A549 (cell line): ENCODE measurements around the gene FADS1. TPM values are rescaled to one million over a fixed set of nuclear protein-coding genes. Genes with fewer than 3 reads are reported as not detected.

Source experiments
- ATAC-seq, 2 experiments: fragments of 200-7000 bp in 1 of 2; fragments of >200 bp in 1 of 2; cut with Nextera tagmentation in 1 of 2; cut with Tn5 transposase in 1 of 2; 3 replicates each; pipeline versions ENCODE4 v1.8.0 to v1.9.1; 2018 to 2020; ENCODE audit warnings: mild to moderate bottlenecking in 1 of 2, moderate library complexity in 1 of 2
- CTCF ChIA-PET: fragments of 300-600 bp; sonication (Branson Sonifier 250); formaldehyde crosslinking; extraction: SDS; loops from one replicate; lab custom pipeline; 2021; ENCODE audit warnings: antibody characterized with exemption, inconsistent platforms; lab: Yijun Ruan, JAX
- POLR2A ChIA-PET: fragments of 350-600 bp; formaldehyde crosslinking; extraction: SDS; loops from one replicate; lab custom pipeline; 2021; ENCODE audit warnings: antibody characterized with exemption, inconsistent platforms; lab: Yijun Ruan, JAX
- DNase-seq, 2 experiments: peaks; one replicate each; pipeline versions ENCODE4 v3.0.0 to v3.0.0-alpha.2; 2011 to 2016; ENCODE audit warnings: low read depth in 1 of 2, low spot score in 1 of 2
- FAIRE-seq: peaks from 2 replicates; lab custom pipeline; 2011; peaks lifted over from hg19 to GRCh38; lab: Jason Lieb, UNC
- H3K27ac ChIP-seq, 2 experiments: fragments of >200 bp; sonication (Bioruptor Twin); formaldehyde crosslinking; 3 replicates each; pipeline ENCODE4 v1.5.1; 2016 to 2017
- H3K4me1 ChIP-seq: fragments of >200 bp; sonication (Bioruptor Twin); formaldehyde crosslinking; 3 replicates; pipeline ENCODE4 v1.6.1; 2016
- H3K4me2 ChIP-seq: fragments of >200 bp; sonication (Bioruptor Twin); formaldehyde crosslinking; 3 replicates; pipeline ENCODE4 v1.6.1; 2016
- H3K4me3 ChIP-seq: fragments of >200 bp; sonication (Bioruptor Twin); formaldehyde crosslinking; 3 replicates; pipeline ENCODE4 v1.5.1; 2016
- H3K9me3 ChIP-seq: fragments of >200 bp; sonication (Bioruptor Twin); formaldehyde crosslinking; 3 replicates; pipeline ENCODE4 v1.6.1; 2016
- CBX8 ChIP-seq: fragments of 200-600 bp; sonication (generic); IDR thresholded peaks from 2 replicates; pipeline ENCODE4 v1.6.1; 2016
- CEBPB ChIP-seq, 2 experiments: fragments of >200 bp in 1 of 2; sonication (Bioruptor Twin) in 1 of 2; formaldehyde crosslinking in 1 of 2; IDR thresholded peaks; 2 replicates each; pipeline ENCODE4 v1.6.1; 2012 to 2016
- FOSB ChIP-seq: fragments of 250-450 bp; sonication (Bioruptor Pico); IDR thresholded peaks from 2 replicates; pipeline ENCODE4 v1.5.0; 2020; ENCODE audit warnings: mild to moderate bottlenecking, moderate library complexity
- FOSL2 ChIP-seq, 2 experiments: fragments of 450-650 bp in 1 of 2; fragments of >200 bp in 1 of 2; sonication (Bioruptor Twin) in 1 of 2; formaldehyde crosslinking; IDR thresholded peaks; 2 replicates each; pipeline versions ENCODE4 v1.5.0 to v1.6.1; 2016 to 2020; ENCODE audit warnings: mild to moderate bottlenecking in 1 of 2, moderate library complexity in 1 of 2
- HEYL ChIP-seq: fragments of 250-450 bp; sonication (Bioruptor Pico); IDR thresholded peaks from 2 replicates; pipeline ENCODE4 v1.8.0; 2021; ENCODE audit warnings: mild to moderate bottlenecking, moderate library complexity
- HMGXB4 ChIP-seq: fragments of 250-450 bp; sonication (Bioruptor Pico); IDR thresholded peaks from 2 replicates; pipeline ENCODE4 v1.5.0; 2021; ENCODE audit warnings: mild to moderate bottlenecking, moderate library complexity, borderline replicate concordance
- JUN ChIP-seq, 2 experiments: fragments of >200 bp; sonication (Bioruptor Twin); formaldehyde crosslinking; IDR thresholded peaks; 2 replicates in 1 of 2; 3 replicates in 1 of 2; pipeline ENCODE4 v1.6.1; 2016 to 2017
- JUNB ChIP-seq: fragments of >200 bp; sonication (Bioruptor Twin); formaldehyde crosslinking; IDR thresholded peaks from 2 replicates; pipeline ENCODE4 v1.6.1; 2016
- KDM1A ChIP-seq: fragments of 200-600 bp; sonication (generic); IDR thresholded peaks from 2 replicates; pipeline ENCODE4 v1.6.1; 2016; ENCODE audit warnings: low read depth, mild to moderate bottlenecking
- KDM5A ChIP-seq: fragments of 200-600 bp; sonication (generic); IDR thresholded peaks from 2 replicates; pipeline ENCODE4 v1.6.1; 2016; ENCODE audit warnings: antibody characterized with exemption, mild to moderate bottlenecking
- NPAS2 ChIP-seq: fragments of 250-450 bp; sonication (Bioruptor Pico); IDR thresholded peaks from 2 replicates; pipeline ENCODE4 v1.8.0; 2022; ENCODE audit warnings: mild to moderate bottlenecking, moderate library complexity, borderline replicate concordance
- RARB ChIP-seq: fragments of 250-450 bp; sonication (Bioruptor Pico); IDR thresholded peaks from 2 replicates; pipeline ENCODE4 v1.8.0; 2021; ENCODE audit warnings: mild to moderate bottlenecking, moderate library complexity
- REST ChIP-seq: fragments of 200-600 bp; sonication (generic); IDR thresholded peaks from 2 replicates; pipeline ENCODE4 v1.6.1; 2016; ENCODE audit warnings: antibody characterized with exemption, mild to moderate bottlenecking, moderate library complexity
- RNF2 ChIP-seq: fragments of 200-600 bp; sonication (generic); IDR thresholded peaks from 2 replicates; pipeline ENCODE4 v1.6.1; 2016; ENCODE audit warnings: low read depth, mild to moderate bottlenecking, antibody characterized with exemption, moderate library complexity, borderline replicate concordance
- SREBF2 ChIP-seq: fragments of 450-650 bp; IDR thresholded peaks from 2 replicates; pipeline ENCODE4 v1.6.1; 2014; ENCODE audit warnings: mild to moderate bottlenecking, moderate library complexity
- USF2 ChIP-seq: fragments of 450-650 bp; IDR thresholded peaks from 2 replicates; pipeline ENCODE4 v1.6.1; 2014; ENCODE audit warnings: antibody characterized with exemption
- ZC3H11A ChIP-seq: fragments of 450-650 bp; IDR thresholded peaks from 2 replicates; pipeline ENCODE4 v1.6.1; 2014; ENCODE audit warnings: antibody characterized with exemption, mild to moderate bottlenecking
- ZSCAN20 ChIP-seq: fragments of 250-450 bp; sonication (Bioruptor Pico); IDR thresholded peaks from 2 replicates; pipeline ENCODE4 v1.8.0; 2022; ENCODE audit warnings: mild to moderate bottlenecking, moderate library complexity
- WGBS: methylation state at CpG from one replicate; pipeline ENCODE4 v1.1.6; 2017; ENCODE audit errors: missing lambda C conversion rate; 5-methylcytosine and 5-hydroxymethylcytosine counted together
- polyA plus RNA-seq, 4 experiments: library from polyadenylated mRNA; depleted of rRNA in 3 of 4; stranded (reverse); fragments of >200 nt; fragmentation: RNase III in 1 of 4; extraction: RNeasy Plus Mini Kit Qiagen cat#74134 plus additional on column Dnase treatment in 1 of 4; gene quantifications; 2 replicates in 3 of 4; 3 replicates in 1 of 4; pipeline ENCODE4 v1.2.3, GENCODE V29; 2011 to 2017
- TF ChIP-seq, protein P1 (sequence below): fragments of >200 bp; sonication (Bioruptor Twin); formaldehyde crosslinking; IDR thresholded peaks from 3 replicates; pipeline ENCODE4 v1.5.1; 2016
- TF ChIP-seq, protein P2 (sequence below): IDR thresholded peaks from 2 replicates; pipeline ENCODE4 v1.6.1; 2012; ENCODE audit warnings: low read depth, borderline replicate concordance

Gene FADS1
- polyA plus RNA-seq, 2 of the 4 experiments (the other 2 are of a cell fraction) = 163 to 205 TPM

DNA sequence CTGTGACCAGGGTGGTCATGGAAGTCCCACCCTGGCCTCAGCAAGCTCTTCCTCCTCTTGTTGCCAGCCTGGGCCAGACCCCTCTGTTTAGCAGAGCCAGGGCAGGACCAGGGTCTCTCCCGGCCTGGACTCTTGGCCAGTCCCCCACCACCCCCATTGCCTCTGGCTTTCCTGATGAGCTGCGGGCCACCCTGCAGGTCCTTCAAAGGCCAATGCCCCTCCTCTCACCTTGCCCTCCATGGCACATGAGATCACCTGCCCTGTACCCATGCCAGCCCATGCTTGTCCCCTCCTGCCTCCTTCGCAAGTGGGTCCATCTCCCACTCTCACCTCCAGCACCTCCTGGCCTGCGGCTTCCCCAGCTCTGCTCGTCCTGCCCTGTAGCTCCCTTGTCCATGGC, 21.7 kb upstream of the FADS1 start (continued):
- TF ChIP-seq KDM1A (no peak), HEYL (no peak), JUN (IDR thresholded peaks at IDR 0.05) (no peak)
- TF ChIP-seq, protein P1, sequence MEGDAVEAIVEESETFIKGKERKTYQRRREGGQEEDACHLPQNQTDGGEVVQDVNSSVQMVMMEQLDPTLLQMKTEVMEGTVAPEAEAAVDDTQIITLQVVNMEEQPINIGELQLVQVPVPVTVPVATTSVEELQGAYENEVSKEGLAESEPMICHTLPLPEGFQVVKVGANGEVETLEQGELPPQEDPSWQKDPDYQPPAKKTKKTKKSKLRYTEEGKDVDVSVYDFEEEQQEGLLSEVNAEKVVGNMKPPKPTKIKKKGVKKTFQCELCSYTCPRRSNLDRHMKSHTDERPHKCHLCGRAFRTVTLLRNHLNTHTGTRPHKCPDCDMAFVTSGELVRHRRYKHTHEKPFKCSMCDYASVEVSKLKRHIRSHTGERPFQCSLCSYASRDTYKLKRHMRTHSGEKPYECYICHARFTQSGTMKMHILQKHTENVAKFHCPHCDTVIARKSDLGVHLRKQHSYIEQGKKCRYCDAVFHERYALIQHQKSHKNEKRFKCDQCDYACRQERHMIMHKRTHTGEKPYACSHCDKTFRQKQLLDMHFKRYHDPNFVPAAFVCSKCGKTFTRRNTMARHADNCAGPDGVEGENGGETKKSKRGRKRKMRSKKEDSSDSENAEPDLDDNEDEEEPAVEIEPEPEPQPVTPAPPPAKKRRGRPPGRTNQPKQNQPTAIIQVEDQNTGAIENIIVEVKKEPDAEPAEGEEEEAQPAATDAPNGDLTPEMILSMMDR = no peak
- TF ChIP-seq, all 56 proteins: peak for 0

DNA sequence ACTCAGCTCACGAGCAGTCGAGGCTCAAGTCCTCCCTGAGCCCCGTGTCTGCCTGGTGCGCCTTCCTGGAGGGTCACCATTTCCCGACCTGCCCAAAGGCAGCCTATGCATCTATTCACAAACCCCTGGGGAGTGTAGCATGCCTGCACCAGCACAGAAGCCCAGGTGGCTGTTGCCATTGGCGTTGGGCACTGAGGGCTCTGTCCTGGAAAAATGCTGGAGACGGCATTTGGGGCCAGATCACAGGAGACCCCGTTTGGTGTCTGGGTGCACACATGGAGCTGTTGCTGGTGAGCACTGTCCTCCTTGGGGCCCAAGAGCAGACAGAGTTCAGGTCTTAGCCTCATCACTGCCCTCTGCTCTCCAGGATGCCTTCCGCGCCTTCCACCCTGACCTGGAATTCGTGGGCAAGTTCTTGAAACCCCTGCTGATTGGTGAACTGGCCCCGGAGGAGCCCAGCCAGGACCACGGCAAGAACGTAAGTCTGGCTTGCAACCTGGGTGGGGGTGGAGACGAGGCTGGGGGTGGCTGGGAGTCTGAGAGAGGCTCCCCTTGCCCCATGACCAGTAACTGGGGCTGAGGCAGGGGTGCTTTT, 20.7 kb upstream of the FADS1 start:
- no peak overlapping the region for H3K4me3 ChIP-seq
- whole genome bisulfite sequencing = 92% methylated on average over 15 of the region's 15 CpGs
- ATAC-seq (no peak), FAIRE-seq (no peak), DNase-seq (no peak)
- no peak overlapping the region for H3K4me2 ChIP-seq
- TF ChIP-seq ZSCAN20 (CRISPR knock-in tag) (no peak), CEBPB (IDR thresholded peaks at IDR 0.05) (no peak), RARB (CRISPR knock-in tag) (no peak), CBX8 (no peak), KDM5A (no peak), NPAS2 (CRISPR knock-in tag) (no peak), RNF2 (no peak), REST (no peak), JUNB (no peak), FOSL2 (IDR thresholded peaks at IDR 0.05) (no peak), FOSL2 (CRISPR knock-in tag; IDR thresholded peaks at IDR 0.05) (no peak), ZC3H11A (no peak), HMGXB4 (no peak), SREBF2 (no peak), FOSB (no peak), USF2 (no peak)
- TF ChIP-seq, protein P2, sequence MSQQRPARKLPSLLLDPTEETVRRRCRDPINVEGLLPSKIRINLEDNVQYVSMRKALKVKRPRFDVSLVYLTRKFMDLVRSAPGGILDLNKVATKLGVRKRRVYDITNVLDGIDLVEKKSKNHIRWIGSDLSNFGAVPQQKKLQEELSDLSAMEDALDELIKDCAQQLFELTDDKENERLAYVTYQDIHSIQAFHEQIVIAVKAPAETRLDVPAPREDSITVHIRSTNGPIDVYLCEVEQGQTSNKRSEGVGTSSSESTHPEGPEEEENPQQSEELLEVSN = no peak
- ChIA-PET CTCF (interaction anchor here (1.2 to 3.2 kb wide), 2 partner anchors 9 to 40 kb away, joined by 6 to 13 read pairs; partner anchors contain the start of gene FADS2), POLR2A (no interaction called here)
- H3K4me1 ChIP-seq = peaks cover 35% of the 10 kb centered on the region
- no peak overlapping the region for H3K27ac ChIP-seq
- no peaks in the 10 kb centered on the region for H3K9me3 ChIP-seq
